Progenitor cell of endocrine pancreas (in vitro differentiated cells): ENCODE data around the gene KCNE4. TPM values are rescaled to one million over a fixed set of nuclear protein-coding genes. Genes with fewer than 3 reads are reported as not detected.

Source experiments
- DNase-seq: peaks from one replicate; pipeline ENCODE4 v3.0.0; 2021; ENCODE audit warnings: low spot score; ENCODE audit not compliant: unreplicated experiment
- H3K27ac Mint-ChIP-seq: 2 replicates; pipeline ENCODE4 v1.8.0; 2021; ENCODE audit warnings: mild to moderate bottlenecking, moderate library complexity, mixed read lengths
- H3K27me3 Mint-ChIP-seq: 2 replicates; pipeline ENCODE4 v1.8.0; 2021; ENCODE audit warnings: mixed read lengths
- H3K36me3 Mint-ChIP-seq: 2 replicates; pipeline ENCODE4 v1.8.0; 2022; ENCODE audit warnings: mixed read lengths; ENCODE audit not compliant: insufficient read depth
- H3K4me1 Mint-ChIP-seq: 2 replicates; pipeline ENCODE4 v1.8.0; 2021; ENCODE audit warnings: low read depth, mixed read lengths
- H3K4me3 Mint-ChIP-seq: 2 replicates; pipeline ENCODE4 v1.8.0; 2021; ENCODE audit warnings: low read depth, mild to moderate bottlenecking, moderate library complexity, mixed read lengths
- H3K9me3 Mint-ChIP-seq: 2 replicates; pipeline ENCODE4 v1.8.0; 2021; ENCODE audit warnings: low read depth, mixed read lengths
- total RNA-seq: library from RNA; stranded (reverse); gene quantifications from 2 replicates; pipeline ENCODE4 v1.2.1, GENCODE V29; 2021
- TF ChIP-seq, protein P1 (sequence below): fragments of 200-600 bp; sonication (generic); IDR thresholded peaks from one replicate; pipeline ENCODE4 v1.5.0; 2021; ENCODE audit warnings: antibody characterized with exemption, mild to moderate bottlenecking; ENCODE audit not compliant: unreplicated experiment

The KCNE4 gene
- total RNA-seq, 1 donor from 2014 or later: 0.72 TPM

DNA sequence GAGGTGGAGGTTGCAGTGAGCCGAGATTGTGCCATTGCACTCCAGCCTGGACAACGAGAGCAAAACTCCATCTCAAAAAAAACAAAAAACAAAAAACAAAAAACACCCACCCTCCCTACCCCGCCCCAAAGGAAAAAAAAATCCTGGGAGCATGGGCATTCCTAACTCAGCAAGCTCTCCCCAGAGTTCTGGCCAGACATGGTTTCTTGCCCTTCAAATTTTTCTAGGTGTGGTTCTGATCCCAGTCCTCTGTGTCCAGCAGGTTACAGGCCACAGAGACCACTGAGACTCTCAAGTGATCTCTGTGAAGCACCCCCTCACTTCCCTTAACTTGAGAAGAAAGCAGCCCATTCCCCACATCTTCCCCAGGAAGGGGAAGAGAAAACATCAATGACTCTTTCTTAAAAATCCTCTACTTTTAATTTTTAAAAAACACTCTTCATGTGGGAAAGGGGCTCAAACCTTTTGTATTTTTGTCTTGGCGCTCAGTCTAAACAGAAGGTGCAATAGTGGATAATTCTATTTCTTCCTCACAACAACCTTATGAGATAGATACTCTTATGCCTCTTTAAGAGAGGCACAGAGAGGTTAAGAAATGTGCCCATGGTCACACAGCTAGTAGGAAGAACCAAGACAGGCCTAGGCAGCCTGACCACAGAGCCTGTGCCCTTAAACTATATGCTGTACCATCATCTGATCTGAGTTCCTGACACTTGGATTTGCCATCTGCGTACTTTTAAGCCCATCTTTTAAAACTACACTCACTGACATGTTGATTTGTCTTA, 6.9 kb upstream of the KCNE4 start:
- Mint-ChIP-seq H3K9me3 (no peaks in the 10 kb centered on the region), H3K4me3 (no peak overlapping the region), H3K27ac (no peak overlapping the region), H3K36me3 (no peaks in the 10 kb centered on the region), H3K27me3 (peaks cover 8% of the 10 kb centered on the region), H3K4me1 (peaks cover 11% of the 10 kb centered on the region)
- DNase-seq: no peak
- TF ChIP-seq, protein P1, sequence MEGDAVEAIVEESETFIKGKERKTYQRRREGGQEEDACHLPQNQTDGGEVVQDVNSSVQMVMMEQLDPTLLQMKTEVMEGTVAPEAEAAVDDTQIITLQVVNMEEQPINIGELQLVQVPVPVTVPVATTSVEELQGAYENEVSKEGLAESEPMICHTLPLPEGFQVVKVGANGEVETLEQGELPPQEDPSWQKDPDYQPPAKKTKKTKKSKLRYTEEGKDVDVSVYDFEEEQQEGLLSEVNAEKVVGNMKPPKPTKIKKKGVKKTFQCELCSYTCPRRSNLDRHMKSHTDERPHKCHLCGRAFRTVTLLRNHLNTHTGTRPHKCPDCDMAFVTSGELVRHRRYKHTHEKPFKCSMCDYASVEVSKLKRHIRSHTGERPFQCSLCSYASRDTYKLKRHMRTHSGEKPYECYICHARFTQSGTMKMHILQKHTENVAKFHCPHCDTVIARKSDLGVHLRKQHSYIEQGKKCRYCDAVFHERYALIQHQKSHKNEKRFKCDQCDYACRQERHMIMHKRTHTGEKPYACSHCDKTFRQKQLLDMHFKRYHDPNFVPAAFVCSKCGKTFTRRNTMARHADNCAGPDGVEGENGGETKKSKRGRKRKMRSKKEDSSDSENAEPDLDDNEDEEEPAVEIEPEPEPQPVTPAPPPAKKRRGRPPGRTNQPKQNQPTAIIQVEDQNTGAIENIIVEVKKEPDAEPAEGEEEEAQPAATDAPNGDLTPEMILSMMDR: no peak

DNA sequence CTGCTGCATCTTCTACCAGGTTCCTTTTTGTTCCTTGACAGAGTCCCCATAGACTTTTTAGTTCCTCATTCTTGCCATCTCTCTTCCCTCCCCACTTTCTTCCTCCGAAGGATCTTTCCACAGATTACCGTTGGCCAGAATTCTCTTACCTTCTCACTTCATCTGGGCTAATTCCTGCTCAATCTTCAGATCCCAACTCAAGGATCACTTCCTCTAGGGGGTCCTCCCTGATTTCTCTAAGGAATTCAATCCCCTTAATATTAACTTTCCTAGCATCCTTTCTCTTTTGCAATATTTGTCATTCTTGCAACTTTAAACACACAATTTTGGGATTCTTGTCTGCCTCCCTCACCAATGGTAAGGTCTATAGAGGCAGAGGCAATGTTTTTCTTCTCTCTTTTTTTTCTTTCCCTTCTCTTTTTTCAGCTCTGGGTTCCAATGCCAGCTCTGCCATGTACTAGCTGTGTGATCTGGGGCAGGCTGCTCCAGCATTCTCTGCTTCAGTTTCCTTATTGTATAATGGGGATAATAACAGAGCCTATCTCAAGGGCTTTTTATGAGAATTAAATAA, 5.4 kb upstream of the KCNE4 start:
- DNase-seq: no peak
- Mint-ChIP-seq H3K4me1 (peaks cover 8% of the 10 kb centered on the region), H3K27ac (no peak overlapping the region), H3K36me3 (no peaks in the 10 kb centered on the region), H3K4me3 (no peak overlapping the region), H3K27me3 (peaks cover 17% of the 10 kb centered on the region), H3K9me3 (no peaks in the 10 kb centered on the region)
- TF ChIP-seq, protein P1: no peak

DNA sequence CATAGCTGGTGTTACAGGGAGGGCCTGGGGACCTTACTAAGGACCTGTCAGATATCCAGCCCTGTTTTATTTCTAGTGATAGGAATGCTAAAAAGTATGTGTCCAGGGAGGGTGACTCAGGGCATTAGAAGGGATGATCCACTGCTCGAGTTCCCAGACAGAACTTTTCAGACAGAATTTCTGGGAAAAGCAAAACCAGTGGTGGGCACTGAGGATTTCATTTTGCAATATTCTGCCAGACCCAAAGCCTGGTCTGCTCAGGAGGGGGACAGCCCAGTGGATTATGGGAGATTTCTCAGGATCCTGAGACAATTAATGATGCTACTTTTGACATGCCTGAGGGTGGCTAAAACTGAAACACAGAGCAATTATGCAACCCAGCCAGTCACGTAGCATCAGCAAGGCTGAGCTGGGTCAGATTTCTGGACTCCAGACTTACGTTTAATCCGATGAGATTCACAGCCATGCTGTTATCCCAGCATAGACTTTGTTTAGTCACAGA, 4.7 kb upstream of the KCNE4 start:
- H3K27ac Mint-ChIP-seq: no peak overlapping the region

DNA sequence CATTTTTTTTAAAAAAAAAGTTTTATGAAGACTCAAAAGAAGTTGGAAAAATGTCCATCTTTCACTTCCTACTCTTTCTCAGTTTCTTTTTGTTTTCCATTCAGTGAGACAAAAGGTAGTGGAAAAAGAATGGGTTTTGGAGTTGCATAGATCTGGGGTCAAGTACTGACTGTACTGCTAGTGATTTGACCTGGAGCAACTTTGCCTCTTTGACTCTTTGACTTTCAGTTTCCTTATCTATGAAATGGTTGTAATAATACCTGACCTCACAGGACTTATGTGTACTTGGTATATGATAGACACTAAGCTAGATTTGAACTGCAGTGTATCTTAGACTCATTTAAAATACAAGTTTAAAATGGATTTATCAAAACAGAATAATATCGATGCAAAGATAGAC, 3.5 kb upstream of the KCNE4 start:
- peaks cover 20% of the 10 kb centered on the region for H3K4me1 Mint-ChIP-seq
- H3K36me3 Mint-ChIP-seq: no peaks in the 10 kb centered on the region
- no peak overlapping the region for H3K4me3 Mint-ChIP-seq
- DNase-seq: no peak
- no peaks in the 10 kb centered on the region for H3K9me3 Mint-ChIP-seq
- TF ChIP-seq, protein P1: no peak
- no peak overlapping the region for H3K27ac Mint-ChIP-seq
- H3K27me3 Mint-ChIP-seq: peaks cover 20% of the 10 kb centered on the region

More for the DNA sequence above, 4.7 kb upstream of the KCNE4 start:
- Mint-ChIP-seq H3K4me3 (no peak overlapping the region), H3K36me3 (no peaks in the 10 kb centered on the region), H3K9me3 (no peaks in the 10 kb centered on the region), H3K27me3 (peaks cover 19% of the 10 kb centered on the region), H3K4me1 (peaks cover 15% of the 10 kb centered on the region)
- no peak for DNase-seq
- TF ChIP-seq, protein P1: no peak

DNA sequence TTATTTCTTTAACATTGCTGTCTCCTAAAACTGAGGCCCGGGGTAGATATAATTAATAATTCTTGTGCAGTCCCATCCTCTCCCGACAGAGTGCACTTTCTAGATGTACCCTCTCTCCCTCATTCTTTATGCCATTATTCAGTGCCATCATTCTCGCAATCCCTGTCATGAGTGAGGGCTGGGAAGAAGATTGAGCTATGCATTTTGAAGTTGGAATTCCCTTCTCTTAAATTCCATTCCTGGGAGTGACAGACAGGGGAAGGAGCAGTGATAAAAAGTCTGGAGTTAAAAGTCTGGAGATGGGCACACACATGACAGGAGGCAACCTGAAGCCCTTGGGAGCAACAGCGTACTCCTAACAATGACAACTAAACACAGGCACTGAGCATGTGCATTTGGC, 2.6 kb upstream of the KCNE4 start:
- TF ChIP-seq, protein P1: no peak
- Mint-ChIP-seq H3K36me3 (no peaks in the 10 kb centered on the region), H3K4me3 (no peak overlapping the region), H3K27ac (no peak overlapping the region), H3K9me3 (no peaks in the 10 kb centered on the region), H3K4me1 (peaks cover 20% of the 10 kb centered on the region), H3K27me3 (peaks cover 21% of the 10 kb centered on the region)
- DNase-seq: no peak
